ENCODE measurements around the gene SLC18B1.

The SLC18B1 gene

DNA sequence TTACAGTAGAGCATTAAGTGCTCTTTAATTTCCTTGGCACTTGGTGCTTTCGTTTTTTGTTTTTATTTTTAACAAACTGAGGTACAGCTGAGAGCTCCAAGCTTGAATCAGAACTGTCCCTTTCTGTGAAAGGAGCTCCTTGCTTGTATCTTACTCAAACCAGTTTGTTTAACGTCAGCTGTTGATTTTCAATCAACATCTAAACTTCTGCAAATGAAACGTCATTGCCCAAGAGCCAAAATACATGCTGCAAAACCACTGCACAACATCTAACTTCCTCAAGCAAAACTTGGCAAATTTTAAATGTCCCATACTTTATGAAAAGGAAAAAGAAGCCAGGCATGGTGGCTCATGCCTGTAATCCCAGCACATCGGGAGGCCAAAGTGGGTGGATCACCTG, 55.9 kb downstream of the SLC18B1 start:
- DNase-seq (ENCODE audit: low read depth), result no peak

DNA sequence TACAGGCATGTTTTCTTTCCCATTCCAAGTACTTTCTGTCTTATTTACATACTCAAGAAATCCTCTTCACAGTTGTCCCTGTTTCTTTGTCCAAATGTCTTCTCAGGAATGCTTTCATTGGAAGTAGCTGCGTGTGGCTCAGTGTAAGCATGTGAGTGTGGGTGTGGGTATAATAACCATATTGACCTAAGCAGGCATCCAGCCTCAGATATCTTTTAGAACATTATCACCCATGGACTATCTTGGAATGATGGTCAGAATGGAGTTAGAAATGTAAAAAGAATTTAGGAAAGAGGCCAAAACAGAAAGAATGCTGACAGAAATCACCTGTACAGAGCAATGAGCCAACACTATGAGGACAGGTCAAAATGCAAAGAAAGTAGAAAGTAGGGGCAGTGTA, 57.2 kb downstream of the SLC18B1 start:
- DNase-seq (ENCODE audit: low read depth), result no peak

DNA sequence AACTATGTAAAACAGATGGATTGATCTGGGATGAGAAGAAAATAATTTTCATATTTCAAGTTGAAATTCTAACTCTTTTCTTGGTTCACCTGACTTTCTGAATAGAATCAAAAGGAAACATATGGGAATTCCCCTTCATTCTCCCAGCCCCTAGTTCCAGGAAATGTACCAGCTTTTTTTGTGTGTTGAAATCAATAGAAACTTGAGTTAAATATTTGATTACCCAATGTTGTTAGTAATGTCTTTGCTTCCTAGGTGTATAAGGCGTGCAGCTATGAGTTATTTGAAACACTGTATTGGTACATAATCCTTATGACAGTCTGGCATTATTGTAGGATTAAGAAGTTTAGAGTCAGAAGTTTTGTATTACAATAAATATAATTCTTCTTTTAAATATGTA, 62.2 kb downstream of the SLC18B1 start:
- DNase-seq (ENCODE audit: low read depth), result no peak

- no peak for DNase-seq (ENCODE audit: low read depth)
These were observed 63.7 kb downstream of the SLC18B1 start for GRCh38 chr6:132734694-132735236.

DNA sequence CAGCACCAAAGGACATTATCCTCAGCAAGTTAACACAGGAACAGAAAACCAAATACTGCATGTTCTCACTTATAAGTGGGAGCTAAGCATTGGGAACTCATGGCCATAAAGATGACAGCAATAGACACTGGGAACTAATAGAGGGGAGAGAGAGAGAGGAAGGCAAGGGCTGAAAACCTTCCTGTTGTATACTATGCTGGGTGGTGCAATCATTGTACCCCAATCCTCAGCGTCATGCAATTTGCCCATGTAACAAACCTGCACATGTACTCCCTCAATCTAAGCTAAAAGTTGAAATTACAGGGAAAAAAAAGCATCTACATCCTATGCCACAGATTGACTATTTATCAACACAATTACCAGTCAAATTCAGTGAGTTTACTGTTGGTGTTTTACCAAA, 64.6 kb downstream of the SLC18B1 start:
- DNase-seq (ENCODE audit: low read depth), result no peak

DNA sequence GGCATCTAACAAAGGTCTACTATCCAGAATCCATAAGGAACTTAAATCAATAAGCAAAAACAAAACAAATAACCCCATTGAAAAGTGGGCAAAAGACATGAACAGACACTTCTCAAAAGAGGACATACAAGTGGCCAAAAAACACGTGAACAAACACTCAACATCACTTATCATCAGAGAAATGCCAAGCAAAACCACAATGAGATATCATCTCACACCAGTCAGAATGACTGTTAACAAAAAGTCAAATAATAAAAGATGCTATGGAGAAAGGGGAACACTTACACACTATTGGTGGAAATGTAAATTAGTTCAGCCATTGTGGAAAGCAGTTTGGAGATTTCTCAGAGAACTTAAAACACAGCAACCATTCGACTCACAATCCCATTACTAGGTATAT, 65.2 kb downstream of the SLC18B1 start:
- DNase-seq (ENCODE audit: low read depth), result no peak

GRCh38 chr6:132731086-132731485, 67.4 kb downstream of the SLC18B1 start:
- DNase-seq (ENCODE audit: low read depth), result no peak

GRCh38 chr6:132730560-132730959, 67.9 kb downstream of the SLC18B1 start:
- DNase-seq (ENCODE audit: low read depth), result no peak

GRCh38 chr6:132728616-132729015, 69.8 kb downstream of the SLC18B1 start:
- no peak for DNase-seq (ENCODE audit: low read depth)

DNA sequence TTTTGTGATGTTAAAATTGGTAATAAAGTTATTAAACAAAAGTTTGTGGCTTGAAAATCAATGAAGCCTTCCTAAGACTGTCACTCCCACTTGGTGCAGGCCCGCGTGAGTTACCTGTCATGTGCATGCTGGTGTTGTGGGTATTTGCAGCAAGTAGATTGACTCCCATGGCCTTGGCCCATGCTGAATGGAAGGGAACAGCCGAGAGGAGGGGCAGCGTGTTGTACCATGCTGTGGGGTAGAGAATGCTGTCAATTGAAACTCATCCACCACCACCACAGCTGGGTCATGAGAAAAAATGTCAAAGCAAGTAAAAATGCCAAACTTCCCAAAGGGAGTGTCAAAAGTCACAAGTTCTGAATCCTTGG, 71.8 kb downstream of the SLC18B1 start:
- DNase-seq (ENCODE audit: low read depth), result no peak

DNA sequence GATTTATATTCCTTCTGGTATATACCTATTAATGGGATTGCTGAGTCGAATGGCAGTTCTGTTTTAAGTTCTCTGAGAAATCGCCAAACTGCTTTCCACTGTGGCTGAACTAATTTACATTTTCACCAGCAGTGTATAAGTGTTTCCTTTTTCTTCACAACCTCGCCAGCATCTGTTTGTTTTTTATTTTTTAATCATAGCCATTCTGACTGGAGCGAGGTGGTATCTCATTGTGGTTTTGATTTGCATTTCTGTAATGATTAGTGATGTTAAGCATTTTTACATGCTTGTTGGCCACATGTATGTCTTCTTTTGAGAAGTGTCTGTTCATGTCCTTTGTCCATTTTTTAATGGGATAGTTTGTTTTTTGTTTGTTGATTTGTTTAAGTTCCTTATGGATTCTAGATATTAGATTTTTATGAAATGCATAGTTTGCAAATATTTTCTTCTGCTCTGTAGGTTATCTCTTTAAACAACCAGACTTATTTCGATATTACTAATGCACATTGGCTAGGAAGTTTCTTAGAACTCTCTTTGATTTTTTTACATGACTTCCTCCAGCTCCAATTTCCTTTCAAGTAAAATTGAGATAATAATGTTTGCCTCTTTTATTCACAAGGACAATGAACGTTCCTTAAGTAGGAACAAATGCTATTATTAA, 72.4 kb downstream of the SLC18B1 start:
- no peak for DNase-seq (ENCODE audit: low read depth)

- no peak for DNase-seq (ENCODE audit: low read depth)
These were observed 73.0 kb downstream of the SLC18B1 start for GRCh38 chr6:132725471-132725870.

- no peak for DNase-seq (ENCODE audit: low read depth)
These were observed 78.5 kb downstream of the SLC18B1 start for GRCh38 chr6:132719736-132720448.

Data from stimulated activated CD8-positive, alpha-beta memory T cell treated with anti-CD3 and anti-CD28 coated beads, Interleukin-12 subunit alpha, Interleukin-12 subunit beta, amount 100 ng/mL, for 4 hours (primary cell).